ENCODE data around the gene NELL1.
A peak's percentile ranks its signal among the peaks of the same experiment; 100 is the strongest.

NELL1 gene

GRCh38 chr11:21520244-21520643, 850.9 kb downstream of the NELL1 start:
- no peak for DNase-seq

GRCh38 chr11:21529187-21529586, 859.8 kb downstream of the NELL1 start:
- no peak for DNase-seq

DNA sequence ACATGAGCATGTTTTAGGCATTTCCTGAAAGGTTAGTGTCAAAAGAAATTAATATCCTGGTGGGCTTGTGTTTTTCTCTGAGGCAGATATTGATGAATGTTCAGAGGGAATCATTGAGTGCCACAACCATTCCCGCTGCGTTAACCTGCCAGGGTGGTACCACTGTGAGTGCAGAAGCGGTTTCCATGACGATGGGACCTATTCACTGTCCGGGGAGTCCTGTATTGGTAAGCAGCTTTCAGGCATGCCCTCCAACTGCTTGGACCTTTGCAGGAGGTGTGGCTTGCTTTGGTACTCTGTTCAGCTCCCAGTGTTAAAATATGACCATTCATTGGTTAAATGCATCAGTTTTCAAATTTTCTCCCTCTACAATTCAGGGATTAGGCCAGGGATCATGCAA, 864.9 kb downstream of the NELL1 start:
- no peak for DNase-seq

DNA sequence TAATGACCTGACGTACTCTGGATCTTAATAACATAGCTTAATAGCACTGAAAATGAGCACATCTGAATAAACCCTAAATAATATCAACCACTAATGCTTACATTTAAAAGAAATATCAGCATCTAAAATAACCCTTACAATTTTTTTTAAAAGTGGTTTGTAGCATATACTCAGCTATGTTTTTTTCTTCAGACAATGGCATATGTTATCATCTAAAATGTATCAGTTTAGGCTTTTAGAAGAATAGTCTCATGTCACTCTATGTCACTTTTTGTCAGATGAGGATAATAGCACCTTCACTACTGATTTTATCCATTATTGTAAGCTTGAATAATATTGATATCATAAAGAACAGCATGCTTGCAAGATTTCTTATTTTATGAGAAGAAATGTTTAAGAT, 868.6 kb downstream of the NELL1 start:
- DNase-seq = no peak

- no peak for DNase-seq
Measured at GRCh38 chr11:21541187-21541751, 871.9 kb downstream of the NELL1 start.

GRCh38 chr11:21543901-21544300, 874.5 kb downstream of the NELL1 start:
- no peak for DNase-seq

DNA sequence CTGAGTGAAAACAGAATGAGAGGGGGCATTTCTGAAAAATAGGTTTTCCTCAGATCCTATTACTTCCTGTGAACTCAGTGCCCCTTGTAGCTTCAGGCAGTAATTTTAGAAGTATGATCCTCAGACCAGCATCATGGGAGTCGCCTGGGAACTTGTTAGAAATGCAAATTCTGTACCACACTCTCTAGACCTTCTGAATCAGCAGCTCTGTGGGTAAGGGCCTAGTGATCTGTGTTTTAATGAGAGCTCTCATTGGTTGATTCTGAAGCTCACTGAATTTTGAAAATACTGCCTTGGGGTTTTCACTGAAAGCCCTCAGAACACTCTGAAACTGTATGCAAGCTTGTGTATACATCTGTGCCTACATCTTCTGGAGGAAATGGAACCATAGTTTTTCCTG, 876.3 kb downstream of the NELL1 start:
- no peak for DNase-seq

- DNase-seq = no peak
Measured at GRCh38 chr11:21546703-21547102, 877.3 kb downstream of the NELL1 start.

GRCh38 chr11:21552911-21553310, 883.5 kb downstream of the NELL1 start:
- DNase-seq = peak; percentile 34

- no peak for DNase-seq
Measured at GRCh38 chr11:21553795-21554194, 884.4 kb downstream of the NELL1 start.

- no peak for DNase-seq
Measured at GRCh38 chr11:21554284-21554683, 884.9 kb downstream of the NELL1 start.

DNA sequence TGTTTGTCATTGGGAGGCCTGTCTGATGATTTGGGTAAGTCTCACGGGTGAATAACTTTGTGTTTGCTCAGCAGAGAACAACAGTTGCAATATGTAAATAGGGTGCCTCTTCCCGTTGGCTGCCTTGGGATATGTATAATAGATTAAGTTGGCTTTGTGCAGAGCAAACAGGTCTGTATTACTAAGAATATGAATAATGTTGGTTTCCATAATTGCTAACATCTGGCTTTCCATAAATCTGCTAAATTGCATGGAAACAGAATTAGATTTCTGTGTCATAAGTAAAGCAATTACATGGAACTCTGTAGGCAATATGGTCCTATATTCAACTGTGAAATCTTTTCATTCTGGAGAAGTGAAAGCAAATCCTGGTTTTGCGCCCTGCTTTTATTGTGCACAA, 887.5 kb downstream of the NELL1 start:
- DNase-seq = no peak

- no peak for DNase-seq
Measured at GRCh38 chr11:21560466-21560975, 891.1 kb downstream of the NELL1 start.

- DNase-seq = no peak
Measured at GRCh38 chr11:21561581-21561980, 892.2 kb downstream of the NELL1 start.

- no peak for DNase-seq
Measured at GRCh38 chr11:21564095-21564494, 894.7 kb downstream of the NELL1 start.

GRCh38 chr11:21564833-21565682, 895.7 kb downstream of the NELL1 start:
- DNase-seq = no peak

- no peak for DNase-seq
Measured at GRCh38 chr11:21566521-21567117, 897.2 kb downstream of the NELL1 start.

- no peak for DNase-seq
Measured at GRCh38 chr11:21567645-21568290, 898.4 kb downstream of the NELL1 start.

- DNase-seq = no peak
Measured at GRCh38 chr11:21572210-21572609, 902.8 kb downstream of the NELL1 start.

DNA sequence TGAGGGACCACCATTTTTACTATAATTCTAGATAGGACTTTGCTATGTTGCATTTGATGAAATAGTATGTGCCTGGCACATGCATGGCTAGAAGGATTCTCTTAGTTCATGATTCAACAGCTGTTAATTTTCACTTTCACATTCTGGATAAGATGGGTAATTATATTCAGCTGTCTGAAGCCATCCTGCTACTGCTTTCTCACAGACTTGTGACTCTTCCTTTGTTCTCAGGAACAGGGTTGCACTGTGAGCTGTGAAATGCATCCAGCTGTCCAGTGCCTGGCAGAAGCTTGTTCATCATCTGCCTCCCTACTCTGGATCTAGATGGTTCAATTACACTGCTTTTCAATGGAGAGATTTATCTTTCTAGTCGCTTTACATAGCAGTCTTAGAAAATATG, 913.4 kb downstream of the NELL1 start:
- no peak for DNase-seq

DNA sequence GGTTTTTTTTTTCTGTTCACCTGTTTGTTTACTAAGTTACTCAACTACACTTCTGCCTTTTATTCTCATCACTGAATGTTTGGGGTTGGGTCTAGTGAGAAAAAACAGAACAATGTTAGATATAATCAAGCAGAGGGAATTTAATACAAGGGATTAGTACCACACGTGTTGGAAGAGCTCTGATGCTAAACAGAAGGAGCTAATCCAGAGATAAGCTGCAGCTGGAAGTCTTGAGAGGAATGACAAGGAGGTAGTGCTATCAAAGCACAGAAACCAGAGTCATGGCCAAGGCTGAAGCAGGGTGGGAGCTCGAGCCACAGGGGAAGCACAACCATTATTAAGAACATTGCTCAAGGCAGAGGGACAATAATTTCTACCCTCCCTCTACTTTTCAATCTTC, 919.4 kb downstream of the NELL1 start:
- DNase-seq = no peak

DNA sequence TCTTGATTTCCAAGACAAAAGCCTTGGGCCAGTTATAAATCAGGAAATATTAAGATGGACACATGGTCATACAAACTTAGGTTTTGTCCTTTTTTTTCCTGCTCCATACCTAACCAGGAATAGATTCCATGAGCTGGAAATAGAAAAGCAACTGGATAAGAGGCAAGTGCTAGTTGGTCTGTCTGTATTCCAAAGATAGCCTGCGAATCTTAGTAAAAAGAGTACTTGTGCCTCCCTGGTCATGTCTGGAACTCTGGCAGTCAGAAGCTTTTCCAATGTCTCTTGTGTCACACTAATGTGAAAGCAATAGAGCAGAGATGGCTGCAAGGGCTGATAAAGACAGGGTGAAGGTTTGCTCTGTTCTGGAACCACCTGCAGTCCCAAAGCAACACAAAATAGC, 933.3 kb downstream of the NELL1 start:
- no peak for DNase-seq

DNA sequence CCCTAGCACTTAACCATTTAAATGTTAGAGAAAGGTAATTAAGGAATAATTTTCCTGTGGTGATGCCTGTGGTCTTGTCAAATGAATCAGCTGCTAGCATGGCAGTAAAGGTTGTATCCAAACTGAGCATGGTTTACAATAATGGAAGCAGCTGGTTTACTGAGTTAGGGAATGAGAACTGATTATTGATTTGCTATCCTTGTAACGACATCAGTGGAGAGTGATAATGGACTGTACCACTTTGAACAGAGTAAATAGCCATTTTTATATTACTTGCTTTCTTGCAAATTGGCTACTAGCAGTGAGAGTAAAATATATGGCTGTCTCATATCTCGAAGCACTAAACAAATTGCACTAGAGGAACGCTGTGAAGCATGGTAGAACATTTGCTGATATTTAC, 934.5 kb downstream of the NELL1 start:
- DNase-seq = no peak

DNA sequence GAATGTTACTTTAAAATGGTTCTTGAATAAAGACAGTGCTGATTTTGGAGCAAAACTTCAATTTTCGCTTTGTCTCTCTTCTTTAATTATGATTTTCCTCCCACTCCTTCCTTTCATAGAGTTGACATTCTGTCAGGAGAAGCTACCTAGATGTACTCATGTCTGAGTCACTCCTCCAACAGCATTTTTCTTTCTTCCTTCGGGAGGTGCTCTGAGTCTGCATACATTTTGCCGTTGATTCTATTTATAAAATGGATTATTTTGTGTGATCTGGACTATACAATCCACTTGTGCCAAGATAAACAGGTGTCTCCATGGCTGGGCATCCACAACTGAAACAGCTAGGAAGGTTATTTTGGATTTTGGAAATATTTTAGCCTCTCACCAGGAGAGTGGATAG, 935.2 kb downstream of the NELL1 start:
- no peak for DNase-seq

All from DMS79 treated with DMSO at 0.1 percent for 48 hours (cell line).